ENCODE data around the gene EXOC4.

DNA sequence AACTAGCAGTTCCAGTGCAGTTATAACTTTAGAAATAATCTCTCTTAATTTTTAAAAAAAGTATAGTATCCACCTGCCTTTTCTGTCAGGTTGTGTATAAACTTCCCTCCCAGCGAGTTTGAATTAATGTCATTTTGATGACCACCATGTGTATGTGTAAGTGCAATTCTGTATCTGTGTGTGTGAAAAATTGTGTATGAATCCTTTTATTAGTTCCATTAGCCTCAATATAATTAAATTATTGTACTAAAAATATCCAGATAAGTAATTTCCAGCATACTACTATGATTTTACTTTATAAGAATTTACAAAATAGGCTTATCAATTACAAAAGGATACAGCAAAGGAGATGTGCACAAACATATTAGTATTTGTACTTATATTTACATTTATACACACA lies 453.1 kb downstream of the EXOC4 start:
- TF ChIP-seq, protein P1, sequence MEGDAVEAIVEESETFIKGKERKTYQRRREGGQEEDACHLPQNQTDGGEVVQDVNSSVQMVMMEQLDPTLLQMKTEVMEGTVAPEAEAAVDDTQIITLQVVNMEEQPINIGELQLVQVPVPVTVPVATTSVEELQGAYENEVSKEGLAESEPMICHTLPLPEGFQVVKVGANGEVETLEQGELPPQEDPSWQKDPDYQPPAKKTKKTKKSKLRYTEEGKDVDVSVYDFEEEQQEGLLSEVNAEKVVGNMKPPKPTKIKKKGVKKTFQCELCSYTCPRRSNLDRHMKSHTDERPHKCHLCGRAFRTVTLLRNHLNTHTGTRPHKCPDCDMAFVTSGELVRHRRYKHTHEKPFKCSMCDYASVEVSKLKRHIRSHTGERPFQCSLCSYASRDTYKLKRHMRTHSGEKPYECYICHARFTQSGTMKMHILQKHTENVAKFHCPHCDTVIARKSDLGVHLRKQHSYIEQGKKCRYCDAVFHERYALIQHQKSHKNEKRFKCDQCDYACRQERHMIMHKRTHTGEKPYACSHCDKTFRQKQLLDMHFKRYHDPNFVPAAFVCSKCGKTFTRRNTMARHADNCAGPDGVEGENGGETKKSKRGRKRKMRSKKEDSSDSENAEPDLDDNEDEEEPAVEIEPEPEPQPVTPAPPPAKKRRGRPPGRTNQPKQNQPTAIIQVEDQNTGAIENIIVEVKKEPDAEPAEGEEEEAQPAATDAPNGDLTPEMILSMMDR (IDR thresholded peaks at IDR 0.05; ENCODE audit: extremely low read depth in 1 of 2, insufficient read depth in 1 of 2, low read depth in 1 of 2, low read length in 2 of 2) = no peak
- TF ChIP-seq, protein P2, sequence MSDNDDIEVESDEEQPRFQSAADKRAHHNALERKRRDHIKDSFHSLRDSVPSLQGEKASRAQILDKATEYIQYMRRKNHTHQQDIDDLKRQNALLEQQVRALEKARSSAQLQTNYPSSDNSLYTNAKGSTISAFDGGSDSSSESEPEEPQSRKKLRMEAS (IDR thresholded peaks at IDR 0.05; ENCODE audit: insufficient read depth, insufficient read length) = no peak
- TF ChIP-seq EZH2 (IDR thresholded peaks at IDR 0.05; ENCODE audit: borderline replicate concordance, low read depth, low read length, severe bottlenecking) = no peak
